ENCODE results near the gene IL36A.
A peak's percentile ranks its signal among the peaks of the same experiment; 100 is the strongest.

Gene IL36A

GRCh38 chr2:113005030-113005509 is at the start of gene IL36A:
TSS of gene IL36A (plus strand) at chr2:113005459. CDS start at chr2:113005872, 413 bp downstream.
- DNase-seq, result no peak

- DNase-seq, result no peak
These were observed 47.7 kb upstream of the IL36A start for GRCh38 chr2:112957511-112957910.

- DNase-seq, result peak; percentile 20
These were observed 46.7 kb upstream of the IL36A start for GRCh38 chr2:112958428-112959108.

GRCh38 chr2:112959109-112959812 is 46.0 kb upstream of the IL36A start:
- DNase-seq, result no peak

- DNase-seq, result no peak
These were observed 44.9 kb upstream of the IL36A start for GRCh38 chr2:112960230-112960825.

GRCh38 chr2:112962308-112963175 is 42.7 kb upstream of the IL36A start:
- DNase-seq, result no peak

GRCh38 chr2:112967023-112967422 is 38.2 kb upstream of the IL36A start:
- no peak for DNase-seq

- DNase-seq, result no peak
These were observed 32.7 kb upstream of the IL36A start for GRCh38 chr2:112972423-112973086.

- no peak for DNase-seq
These were observed 32.1 kb upstream of the IL36A start for GRCh38 chr2:112973156-112973555.

- no peak for DNase-seq
These were observed 27.7 kb upstream of the IL36A start, which contains the start of gene IL36G for GRCh38 chr2:112977559-112978056. TSS of gene IL36G (plus strand) at chr2:112978006. CDS start at chr2:112978639, 633 bp downstream.

- no peak for DNase-seq
These were observed 25.5 kb upstream of the IL36A start for GRCh38 chr2:112979731-112980130.

- DNase-seq, result no peak
These were observed 24.7 kb upstream of the IL36A start for GRCh38 chr2:112980537-112980936.

GRCh38 chr2:112985090-112985489 is 20.2 kb upstream of the IL36A start:
- peak; percentile 8 for DNase-seq

GRCh38 chr2:112989611-112990010 is 15.6 kb upstream of the IL36A start:
- DNase-seq, result no peak

GRCh38 chr2:112993831-112994230 is 11.4 kb upstream of the IL36A start:
- no peak for DNase-seq

- DNase-seq, result no peak
These were observed 10.6 kb upstream of the IL36A start for GRCh38 chr2:112994648-112995047.

GRCh38 chr2:112995346-112995920 is 9.8 kb upstream of the IL36A start:
- peak; percentile 11 for DNase-seq

GRCh38 chr2:112996635-112997034 is 8.6 kb upstream of the IL36A start:
- peak; percentile 57 for DNase-seq

GRCh38 chr2:112997151-112997550 is 8.1 kb upstream of the IL36A start:
- no peak for DNase-seq

GRCh38 chr2:113000436-113000835 is 4.8 kb upstream of the IL36A start:
- DNase-seq, result no peak

GRCh38 chr2:113002677-113003076 is 2.6 kb upstream of the IL36A start:
- DNase-seq, result no peak

GRCh38 chr2:113007250-113007649 is 2.0 kb downstream of the IL36A start:
- DNase-seq, result no peak

All from activated naive CD4-positive, alpha-beta T cell treated with Interleukin-2 at 50 U/mL for 16 hours (primary cell).